KG1 (cell line): ENCODE results near the gene PRKN.
A peak's percentile ranks its signal among the peaks of the same experiment; 100 is the strongest.
"Not testable (repeated sequence)": the region's sequence is repeated elsewhere in the genome, so short reads cannot be mapped to it uniquely, and the experiment has no call there.

Experiments used
- DNase-seq: peaks from one replicate; lab custom pipeline; 2025; lab: John Stamatoyannopoulos, UW

Gene PRKN

DNA sequence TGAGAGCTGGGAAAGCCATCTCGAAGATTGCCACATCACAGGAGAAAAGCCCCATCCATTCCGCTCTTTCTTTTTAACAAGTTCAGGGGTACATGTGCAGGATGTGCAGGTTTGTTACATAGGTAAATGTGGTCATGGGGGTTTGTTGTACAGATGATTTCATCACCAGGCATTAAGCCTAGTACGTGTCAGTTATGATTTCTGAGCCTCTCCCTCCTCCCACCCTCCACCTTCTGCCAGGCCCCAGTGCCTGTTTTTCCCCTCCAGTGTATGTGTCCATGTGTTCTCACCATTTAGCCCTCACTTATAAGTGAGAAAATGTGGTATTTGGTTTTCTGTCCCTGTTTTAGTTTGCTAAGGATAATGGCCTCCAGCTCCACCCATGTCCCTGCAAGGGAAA, 887.2 kb downstream of the PRKN start:
- DNase-seq = no peak

DNA sequence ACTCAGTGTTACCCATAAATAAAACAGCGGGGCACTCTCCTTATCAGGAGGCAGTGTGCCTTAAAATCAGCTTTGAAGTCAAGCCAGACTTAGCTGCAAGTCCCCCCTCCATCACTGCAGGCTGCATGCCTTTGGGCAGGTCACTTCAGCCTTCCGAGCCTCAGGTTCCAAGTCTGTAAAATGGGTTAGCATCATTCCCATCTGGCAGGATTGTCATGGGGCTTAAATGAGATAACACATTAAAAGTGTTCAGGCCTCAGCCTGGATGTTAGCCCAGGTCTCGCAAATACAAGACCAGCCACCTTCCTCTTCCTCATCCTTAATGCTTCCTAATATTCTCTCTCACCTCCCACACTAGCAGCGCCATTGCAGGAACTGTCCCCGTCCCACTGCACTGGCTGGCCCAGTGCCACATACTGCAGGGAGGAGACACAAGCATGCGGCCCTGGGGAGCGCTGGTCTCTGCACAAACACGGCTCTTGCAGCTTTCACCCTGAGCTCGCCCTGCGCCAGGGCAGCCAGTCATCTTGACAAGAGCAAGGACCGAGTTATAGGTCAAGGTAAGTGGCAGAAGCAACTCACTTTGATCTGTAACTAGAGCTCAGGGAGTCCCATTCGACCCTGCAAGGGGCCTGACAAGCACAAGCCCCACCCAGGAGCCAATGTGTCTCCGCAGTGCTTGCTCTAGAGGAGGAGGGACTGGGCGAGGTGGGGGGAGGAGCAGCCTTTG, 889.1 kb downstream of the PRKN start:
- DNase-seq = no peak

DNA sequence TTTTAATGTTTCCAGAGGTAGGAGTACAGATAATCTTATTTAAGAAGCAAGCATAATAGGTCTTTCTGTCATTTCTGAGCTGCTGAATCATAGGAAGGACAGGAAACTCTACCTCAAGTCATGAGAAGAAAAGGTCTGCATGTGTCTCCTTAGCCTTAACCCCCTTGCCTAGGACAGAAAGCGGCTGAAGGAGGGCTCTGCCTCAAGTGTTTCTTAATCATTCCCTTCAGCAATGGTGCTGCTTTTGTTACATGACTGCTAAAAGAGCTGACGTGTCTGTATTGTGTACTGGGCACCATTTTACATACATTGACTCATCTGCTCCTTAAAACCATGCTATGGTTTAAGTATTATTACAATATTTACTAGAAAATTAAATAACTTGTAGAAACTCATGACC, 889.7 kb downstream of the PRKN start:
- no peak for DNase-seq

DNA sequence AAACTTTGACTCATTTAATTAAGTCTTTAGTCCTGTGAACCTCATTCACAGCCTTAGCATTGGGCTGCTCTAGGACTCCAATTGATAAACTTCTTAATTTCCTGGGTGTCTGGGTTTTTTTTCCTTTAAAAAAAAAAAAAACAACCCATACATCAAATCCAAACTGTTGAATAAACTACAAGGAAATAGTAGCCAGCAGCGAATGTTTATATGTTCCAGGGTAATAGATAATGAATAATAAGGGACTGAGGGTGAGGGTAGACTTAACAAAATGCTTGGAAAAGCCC, 890.2 kb downstream of the PRKN start:
- DNase-seq = no peak

DNA sequence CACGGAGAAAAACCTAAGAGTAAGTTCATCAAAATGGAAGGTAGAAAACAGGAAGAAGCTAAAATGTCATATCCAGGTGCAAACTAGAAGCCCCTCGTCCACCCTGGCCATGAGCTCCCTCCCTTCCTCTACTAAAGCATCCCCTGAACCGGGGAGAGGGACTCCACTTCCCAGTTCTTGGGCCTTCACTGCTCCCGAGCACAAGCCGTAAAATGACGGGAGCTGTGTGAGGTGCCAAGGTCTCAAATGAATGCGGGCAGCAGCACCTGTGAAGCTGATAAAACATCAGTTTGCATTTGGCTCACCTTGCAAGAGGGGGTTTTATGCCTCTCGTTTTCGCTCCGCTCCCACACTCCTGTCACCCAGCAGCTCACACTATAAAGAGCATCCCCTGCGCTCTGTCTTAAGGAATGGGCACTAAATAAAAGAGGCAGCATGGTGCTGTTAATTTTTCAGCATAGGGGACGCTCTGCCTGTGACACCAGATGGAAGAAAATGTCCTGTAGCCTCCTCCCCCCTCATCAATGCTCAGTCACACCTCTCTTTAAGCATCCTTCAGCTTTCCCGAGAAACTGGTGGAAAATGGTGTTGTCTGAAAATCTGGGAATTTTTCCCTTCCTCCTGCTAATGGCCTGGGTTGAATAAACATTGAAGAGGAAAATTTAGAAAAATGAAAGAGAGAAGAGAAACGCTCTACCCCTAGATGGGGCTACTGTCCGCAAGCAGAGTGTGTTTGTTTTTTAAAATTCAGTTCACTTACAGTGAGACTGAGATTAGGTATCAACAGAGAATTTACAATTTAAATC, 890.7 kb downstream of the PRKN start:
- no peak for DNase-seq

DNA sequence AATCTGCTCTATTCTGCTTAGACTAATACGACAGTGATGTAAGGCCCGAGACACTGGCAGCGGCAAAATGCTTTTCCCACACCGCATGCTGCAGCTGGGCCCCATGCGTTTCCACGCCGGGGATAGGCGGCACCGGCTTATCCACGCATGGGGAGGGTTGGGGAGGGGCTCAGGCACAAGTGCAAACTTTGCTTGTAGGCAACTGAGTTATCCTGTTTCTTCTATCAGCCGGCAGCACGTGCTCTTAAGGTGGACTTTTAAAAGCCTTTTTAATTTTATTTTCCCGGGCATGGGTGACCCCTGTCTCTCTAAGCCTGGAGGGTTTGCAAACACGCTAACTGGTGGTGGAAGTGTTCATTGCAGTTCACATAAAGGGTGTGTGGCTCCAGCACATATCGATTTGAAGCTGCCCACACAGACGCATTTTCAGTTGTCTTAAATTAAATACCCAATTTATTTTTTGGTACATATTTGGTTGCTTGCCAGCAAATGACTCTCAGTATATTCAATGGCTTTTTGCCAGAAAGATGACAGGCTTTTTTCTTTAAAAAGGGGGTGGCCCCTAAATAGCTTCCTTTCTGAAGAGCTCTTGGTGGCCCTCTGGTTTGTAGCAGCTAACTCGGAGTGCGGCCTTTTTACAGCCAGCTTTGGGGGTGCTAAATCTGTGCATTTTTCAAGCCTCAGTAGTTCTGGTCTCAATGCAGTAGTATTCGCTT, 891.9 kb downstream of the PRKN start:
- DNase-seq = no peak

DNA sequence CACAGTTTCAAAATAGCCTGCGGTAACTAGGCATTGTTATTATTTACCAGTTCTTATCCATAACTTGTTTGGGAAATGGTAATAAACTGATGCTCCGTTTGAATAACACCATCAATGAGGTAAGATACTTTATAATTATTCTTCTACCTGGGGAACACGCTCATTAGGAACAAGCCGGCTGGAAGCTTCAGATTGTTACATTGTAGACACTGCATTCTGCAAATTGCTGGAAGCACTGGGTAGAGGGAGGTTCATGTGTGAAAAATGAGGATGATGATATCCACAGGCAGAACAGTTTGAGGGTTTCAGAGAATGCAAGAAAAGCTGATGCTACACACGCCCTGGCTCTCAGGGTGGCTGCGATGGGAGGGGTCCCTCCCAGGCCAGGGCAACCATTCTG, 893.1 kb downstream of the PRKN start:
- no peak for DNase-seq

DNA sequence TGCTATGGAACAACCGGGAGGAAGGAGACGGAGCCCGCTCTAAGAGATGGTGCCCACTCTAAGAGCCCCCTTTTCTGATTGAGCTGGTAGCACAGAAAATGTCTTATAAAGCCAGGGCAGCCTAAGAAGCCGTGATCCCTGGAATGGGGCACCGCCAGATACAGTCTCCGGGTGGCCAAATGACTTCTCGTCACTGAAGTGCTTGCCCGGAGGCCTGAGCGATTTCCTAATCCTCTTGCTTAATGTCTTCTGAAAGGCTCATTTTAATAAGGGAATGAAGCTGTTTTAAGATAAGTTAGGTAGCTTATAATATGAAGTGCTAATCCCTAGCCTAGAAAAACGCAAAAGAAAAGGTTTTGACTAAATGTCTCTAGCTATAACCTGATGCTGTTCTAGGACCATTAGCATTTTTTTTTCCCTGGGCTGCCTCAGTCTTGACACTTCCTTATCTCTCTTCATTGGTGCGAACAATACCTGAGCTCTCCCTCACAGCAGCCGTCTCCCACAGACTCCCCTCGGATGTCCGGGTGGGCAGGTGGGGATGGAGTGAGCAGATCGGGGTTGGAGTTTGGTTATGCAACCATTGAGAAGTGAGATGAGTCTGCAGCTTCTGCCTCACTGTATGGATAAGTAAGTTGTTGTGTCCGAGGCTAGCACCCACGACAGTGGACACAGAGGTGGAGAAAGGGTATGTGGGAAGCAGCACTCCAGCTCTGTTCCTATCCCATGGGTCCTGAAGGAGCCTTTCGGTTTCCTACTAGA, 894.3 kb downstream of the PRKN start:
- no peak for DNase-seq

DNA sequence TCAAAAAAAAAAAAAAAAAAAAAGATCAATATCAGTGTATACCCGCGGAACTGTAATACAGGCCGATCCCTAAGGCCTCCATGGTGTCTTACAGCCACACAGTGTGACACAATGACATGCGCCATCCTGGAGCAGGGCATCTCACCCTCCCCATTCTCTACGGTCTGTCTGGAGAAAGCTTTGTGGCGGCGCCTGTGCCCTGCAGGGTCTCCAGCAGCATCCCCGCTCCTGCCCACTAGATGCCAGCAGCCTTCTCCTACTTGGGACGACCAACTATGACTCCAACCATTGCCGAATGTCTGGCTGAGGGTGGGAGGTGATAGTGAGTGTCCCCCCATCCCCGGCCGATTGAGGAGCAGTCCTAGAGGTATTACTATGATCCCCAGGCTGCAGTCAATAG, 894.9 kb downstream of the PRKN start:
- DNase-seq = no peak

DNA sequence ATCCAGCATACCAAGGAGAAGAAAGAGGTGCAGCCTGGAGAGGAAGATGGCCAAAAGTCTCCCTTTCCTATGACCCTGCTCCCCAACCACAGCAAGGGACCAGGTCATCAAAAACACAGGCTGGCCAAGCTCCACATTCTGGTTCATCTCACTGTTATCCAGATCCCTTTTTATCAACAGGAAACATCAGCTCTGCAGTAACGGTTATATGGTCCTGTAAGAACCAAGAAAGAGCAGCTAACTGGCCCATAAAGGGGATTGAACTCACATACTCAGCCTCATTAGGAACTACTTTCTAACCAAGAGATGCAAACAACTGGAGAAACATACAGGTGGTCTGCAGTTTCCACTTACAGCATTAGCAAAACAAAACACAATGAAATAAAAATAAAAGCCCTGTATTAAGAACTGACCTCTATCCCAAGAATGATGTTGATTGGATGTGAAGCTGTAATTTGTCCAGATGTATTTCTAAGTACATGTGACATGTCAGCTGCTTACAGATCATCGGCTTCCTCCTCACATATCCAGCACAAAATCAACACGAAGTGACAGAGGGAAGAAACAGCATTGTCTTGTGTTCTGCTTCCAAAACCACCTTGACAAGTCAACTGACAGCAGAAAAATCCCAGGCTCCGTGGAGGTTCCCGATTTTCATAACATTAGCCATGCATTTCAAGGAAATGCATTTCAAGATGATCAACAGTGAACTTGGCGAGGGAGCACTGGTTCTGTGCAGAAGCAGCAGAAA, 896.5 kb downstream of the PRKN start:
- no peak for DNase-seq

DNA sequence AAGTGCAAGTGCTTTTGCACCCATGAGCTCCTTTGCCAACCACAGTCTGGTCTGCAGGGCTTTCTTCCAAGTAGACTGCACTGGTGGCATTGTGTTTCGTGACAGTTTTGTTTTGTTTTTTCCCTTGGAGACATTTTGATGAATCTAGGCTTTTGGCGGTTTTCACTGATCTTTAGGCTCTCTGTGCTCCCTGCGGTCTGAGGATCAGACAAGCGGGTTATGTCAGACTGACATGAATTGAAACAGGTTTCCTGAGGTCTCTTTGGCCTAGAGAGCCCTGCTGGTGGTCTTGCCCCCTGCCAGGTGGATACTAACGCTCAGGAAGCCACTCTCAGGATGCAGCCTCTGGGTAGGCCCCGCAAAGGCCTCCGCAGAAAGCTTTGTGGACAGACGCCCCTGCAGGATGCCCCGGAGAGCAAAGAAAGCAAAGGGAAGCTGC, 898.3 kb downstream of the PRKN start:
- peak; percentile 56 for DNase-seq

DNA sequence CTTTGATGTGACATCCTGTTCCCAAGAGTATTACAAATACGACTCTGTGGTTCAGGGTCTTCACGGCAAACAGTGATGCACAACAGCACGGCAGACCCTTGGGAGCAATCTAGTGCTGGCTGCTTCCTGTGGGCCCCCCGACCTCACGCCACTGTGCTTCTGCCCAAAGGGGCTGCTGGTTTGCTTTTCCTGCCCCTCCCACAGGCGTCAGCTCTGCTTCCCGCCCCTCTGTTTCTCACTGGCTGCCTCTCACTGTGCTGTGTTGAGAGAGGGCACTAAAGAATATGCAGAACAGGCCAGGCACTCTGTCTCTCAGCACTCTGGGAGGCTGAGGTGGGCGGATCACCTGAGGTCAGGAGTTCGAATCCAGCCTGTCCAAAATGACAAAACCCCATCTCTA, 899.2 kb downstream of the PRKN start:
- DNase-seq = no peak

DNA sequence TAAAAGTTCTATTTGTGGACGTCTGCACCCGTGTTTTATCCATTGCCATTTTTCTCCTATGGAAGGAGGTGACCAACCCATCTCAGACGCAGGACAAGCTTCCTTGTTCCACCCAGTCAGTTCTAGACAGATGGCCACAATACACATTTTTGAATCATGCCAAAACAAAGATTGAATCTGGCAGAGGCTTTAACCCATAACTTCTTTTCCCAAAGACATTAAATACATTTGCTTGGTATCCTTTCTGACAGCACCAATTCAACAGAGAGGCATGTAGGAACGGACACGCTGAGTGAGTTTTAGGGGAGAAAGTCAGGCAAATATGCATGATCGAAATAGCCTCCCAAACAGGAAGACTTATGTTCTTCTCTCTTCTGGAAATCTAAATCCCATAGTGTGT, 901.1 kb downstream of the PRKN start:
- no peak for DNase-seq

DNA sequence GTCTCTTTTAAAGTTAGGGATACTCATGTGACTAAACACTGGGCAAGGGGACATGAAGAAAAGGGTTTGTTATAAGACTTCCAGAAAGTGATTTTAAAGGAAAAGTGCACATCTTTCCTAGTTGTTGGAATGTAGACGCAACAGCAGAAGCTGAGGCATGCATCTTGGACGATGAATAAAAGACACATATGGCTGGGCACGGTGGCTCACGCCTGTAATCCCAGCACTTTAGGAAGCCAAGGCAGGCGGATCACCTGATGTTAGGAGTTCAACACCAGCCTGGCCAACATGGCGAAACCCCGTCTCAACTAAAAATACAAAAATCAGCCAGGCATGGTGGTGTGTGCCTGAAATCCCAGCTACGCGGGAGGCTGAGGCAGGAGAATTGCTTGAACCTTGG, 905.4 kb downstream of the PRKN start:
- not testable (repeated sequence) for DNase-seq

DNA sequence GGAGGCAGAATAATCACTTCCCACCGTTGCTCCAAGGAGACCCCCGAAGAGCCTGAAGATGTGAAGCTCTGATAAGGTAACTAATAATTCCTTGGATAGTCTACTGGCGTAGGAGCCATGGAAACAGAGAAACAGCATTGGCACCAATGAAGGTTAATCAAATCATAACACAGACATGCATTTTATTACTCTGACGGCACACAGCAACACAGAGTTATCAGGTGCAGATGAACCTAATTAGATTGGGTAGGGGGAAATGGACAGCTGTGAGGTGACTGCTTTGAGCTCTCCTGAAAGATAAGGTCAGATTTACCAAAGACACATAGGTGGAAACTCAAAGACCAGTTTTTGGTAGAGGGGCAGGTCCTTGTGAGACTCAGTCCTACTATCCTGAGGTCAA, 909.7 kb downstream of the PRKN start:
- DNase-seq = no peak

DNA sequence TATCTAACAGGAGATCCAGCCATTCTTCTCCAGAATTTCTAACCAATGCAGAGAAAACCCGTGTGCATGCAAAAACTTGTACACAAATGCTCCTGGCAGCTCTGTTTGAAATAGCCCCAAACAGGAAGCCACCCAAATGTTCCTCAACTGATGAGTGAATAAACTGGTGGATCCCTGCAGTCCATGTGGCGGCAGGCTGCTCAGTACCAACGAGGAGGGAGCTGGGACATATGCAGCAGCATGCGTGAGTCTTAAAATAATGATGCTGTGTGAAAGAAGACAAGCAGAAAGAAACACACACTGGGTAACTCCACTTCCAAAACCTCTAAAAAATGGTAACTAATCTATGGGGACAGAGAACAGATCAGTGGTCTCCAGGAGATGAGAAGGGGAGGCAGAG, 911.6 kb downstream of the PRKN start:
- no peak for DNase-seq

DNA sequence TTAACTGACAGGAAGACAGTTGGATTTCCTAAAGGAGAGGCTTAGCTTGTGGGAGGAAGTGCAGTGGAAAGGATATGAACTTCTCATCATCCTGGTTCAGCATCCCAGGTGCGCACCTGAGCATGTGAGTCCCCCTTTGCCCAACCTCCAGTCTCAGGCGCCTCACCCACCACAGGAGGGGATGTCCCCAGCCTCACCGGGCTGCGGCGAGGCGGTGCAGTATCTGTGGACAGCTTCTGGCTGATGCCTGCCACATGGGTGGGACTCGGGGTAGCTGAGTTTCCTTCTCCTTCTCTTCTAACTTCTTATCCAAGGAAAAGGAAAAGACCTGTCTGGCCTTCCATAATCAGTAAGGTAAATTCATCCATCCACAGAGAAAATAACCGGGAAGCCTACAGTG, 914.4 kb downstream of the PRKN start:
- DNase-seq = no peak

DNA sequence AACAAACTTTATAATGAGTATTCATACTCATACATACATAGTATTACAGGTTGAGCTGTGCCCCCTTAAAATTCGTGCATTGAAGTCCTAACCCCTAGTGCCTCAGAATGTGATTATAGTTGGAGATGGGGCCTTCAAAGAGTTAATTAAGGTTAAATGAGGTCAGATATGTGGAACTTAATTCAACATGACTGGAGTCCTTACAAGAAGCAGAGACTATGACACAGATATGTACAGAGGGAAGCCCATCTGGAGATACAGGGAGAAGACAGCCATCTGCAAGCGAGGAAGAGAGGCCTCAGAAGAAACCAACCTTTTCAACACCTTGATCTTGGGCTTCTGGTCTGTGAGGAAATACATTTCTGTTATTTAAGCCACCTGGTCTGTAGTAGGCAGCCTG, 917.6 kb downstream of the PRKN start:
- DNase-seq = no peak

DNA sequence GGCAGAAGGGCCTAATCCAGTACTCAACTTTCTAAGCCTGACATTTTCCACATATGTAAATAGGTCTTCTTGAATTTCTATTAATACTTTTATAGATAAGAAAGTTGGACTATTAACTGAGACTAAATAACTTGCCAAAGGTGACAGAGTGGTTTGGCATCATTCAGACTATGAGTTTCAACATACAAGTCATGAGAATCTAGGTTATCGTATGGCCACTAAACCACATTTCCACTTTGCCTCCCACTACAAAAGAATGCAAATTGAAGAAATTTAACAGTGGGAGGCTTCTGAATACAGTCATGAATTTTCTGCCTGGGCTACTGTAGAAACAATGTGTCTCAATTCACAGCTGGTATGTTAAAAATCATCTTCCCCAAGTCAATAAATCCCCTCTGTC, 922.7 kb downstream of the PRKN start:
- no peak for DNase-seq

DNA sequence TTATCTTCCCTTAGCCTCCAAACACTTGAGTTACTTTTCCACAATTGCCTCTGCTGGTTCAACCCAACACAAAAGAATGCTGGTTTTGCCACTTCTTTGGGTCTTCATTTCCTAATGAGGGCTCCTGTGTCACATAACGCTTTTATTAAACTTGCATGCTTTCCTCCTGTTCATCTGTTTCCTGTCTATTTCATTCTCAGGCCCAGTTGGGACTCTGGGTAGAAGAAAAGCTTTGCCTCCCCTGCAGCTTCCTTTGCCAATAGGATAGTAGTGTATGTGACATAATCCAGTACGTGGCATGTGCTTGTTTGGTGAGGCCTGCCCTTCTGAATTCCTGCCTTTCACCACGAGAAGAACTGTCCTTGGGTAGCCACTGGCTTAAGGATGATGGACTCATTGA, 924.4 kb downstream of the PRKN start:
- no peak for DNase-seq

DNA sequence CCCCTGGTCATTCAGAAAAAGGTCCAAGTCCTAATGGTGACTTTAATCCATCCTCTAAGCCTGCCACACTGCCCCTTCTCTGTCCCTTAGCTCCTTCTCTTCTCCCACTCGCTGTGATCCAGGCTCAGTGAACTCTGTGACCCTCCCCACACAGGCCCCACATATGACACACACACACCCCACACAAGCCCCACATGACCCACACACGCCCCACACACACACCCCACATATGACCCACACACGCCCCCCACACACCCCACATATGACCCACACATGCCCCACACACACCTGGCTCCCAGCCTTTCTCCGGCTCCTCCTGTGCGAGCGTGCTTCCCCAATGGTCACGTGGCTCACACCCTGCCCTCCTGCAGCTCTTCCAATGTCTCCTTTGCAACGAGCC, 925.3 kb downstream of the PRKN start:
- no peak for DNase-seq
